Hippocampal formation (tissue), 2 donors: Measurements from ENCODE around the gene MTMR1.

Experiments used
- DNase-seq, 2 donors: peaks; one replicate each; lab custom pipeline; 2025; lab: John Stamatoyannopoulos, UW

MTMR1 gene

GRCh38 chrX:150692831-150693724 is at the start of gene MTMR1:
Gene MTMR1, plus strand, starts transcription at chrX:150693396. Its CDS starts 135 bp downstream, at chrX:150693531.
- DNase-seq, result peak in 1 of 2 donors; percentile 7

GRCh38 chrX:150643958-150644357 is 49.2 kb upstream of the MTMR1 start:
- no peak for DNase-seq

DNA sequence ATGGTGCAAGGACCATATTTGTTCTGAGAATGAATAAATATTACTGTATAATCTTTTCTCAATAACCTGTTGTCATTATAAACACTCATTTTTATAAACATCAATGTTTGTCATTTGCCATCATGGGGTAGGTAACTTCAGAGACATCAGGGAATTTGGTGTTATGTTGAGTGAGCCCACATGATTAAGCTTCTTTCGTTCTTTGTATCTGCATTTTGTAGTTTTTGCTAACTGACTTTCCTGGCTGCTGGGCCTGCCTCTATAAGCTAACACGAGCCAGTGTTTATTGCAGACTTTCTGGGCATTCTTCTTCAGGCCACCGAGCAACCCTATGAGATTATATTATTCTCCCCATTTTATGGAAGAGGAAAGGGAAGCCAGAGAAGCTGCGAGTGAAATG is 48.8 kb upstream of the MTMR1 start:
- DNase-seq, result no peak

- DNase-seq, result no peak
These were observed 45.9 kb upstream of the MTMR1 start for GRCh38 chrX:150647331-150647730.

GRCh38 chrX:150648296-150648940 is 44.8 kb upstream of the MTMR1 start:
- no peak for DNase-seq

DNA sequence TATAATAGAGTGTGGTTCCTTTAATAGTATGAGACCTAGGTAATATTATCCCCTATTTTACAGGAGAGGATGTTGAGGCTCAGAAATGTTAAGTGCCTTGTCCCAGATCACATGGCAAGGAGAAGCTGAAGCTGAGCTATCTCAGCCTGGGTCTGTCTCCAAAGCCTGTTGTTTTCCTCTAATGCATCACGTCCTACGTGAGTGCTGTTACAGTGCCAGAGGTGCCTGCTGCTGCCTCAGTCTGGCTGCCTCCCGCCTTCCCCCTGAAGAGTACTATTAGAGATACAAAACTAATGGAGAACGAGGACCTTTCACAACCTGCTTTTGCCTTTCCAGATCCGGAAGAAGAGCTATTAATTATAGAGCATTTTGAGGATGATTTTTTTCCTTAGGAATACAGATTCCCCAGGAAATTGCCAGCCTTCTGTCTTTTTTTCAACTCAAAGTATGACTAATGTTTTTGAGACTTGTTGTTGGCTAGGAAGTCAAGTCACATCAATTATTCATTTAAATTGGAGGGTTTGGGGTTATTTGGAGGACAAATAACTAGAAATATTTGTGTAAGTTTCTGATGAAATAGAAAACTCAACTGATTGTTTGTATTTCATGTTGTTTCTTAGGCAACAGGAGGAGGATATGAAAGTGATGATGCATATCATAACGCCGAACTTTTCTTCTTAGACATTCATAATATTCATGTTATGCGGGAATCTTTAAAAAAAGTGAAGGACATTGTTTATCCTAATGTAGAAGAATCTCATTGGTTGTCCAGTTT is 43.9 kb upstream of the MTMR1 start:
- DNase-seq, result no peak

GRCh38 chrX:150651906-150652305 is 41.3 kb upstream of the MTMR1 start:
- no peak for DNase-seq

DNA sequence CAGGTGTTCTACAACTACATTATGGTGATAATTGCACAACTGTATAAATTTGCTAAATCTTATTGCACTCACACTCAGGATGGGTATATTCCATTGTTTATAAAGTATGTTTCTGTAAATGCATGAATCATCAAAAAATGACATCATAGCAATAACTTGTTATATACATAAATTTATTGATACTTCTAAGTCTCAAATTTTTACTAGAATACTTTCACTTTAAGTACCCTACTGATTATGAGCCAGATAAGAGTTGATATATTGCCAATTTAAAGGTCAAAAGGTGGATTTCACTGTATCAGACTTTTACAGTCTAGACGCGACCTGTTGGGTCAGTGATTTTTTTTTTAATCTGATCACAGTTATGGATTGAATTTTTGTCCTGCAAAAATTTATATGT is 37.4 kb upstream of the MTMR1 start:
- no peak for DNase-seq

DNA sequence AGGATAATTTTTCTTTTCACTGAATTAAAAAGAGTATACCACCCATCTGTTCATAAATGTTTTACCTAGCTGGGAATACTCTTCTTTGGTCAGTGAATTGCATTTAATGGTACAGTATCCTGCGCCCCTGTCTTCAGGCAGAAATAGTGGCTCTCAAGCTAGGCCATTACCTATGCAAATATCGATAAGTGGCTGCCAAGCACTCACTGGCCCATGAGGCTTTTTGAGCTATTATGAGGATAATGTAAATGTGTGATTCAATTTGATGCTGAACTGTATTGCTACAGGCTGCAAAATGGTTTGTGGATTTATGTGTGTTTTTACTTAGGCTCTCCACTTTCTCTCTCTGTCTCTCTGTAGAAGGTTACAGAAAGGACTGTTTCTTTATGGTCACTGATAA is 30.1 kb upstream of the MTMR1 start:
- no peak for DNase-seq

DNA sequence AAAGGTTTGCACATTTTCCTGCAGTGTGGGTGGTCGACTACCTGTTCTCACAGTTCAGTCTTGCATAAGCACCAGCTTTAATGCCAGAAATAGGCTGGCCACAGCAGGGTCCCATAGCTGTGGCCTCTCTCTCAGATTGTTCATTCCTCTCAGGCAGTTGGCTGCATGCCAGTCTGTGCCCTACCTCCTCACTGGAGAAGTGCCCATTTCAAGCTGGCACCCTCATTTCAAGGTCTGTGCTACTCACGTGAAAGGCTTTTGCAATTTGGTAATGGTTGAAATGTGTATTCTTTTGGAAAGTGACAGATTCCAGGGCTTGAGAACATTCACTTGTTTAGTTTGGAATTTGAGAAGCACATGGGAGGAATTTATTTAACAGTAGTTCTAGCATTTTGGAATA is 28.9 kb upstream of the MTMR1 start:
- no peak for DNase-seq

GRCh38 chrX:150676221-150676620 is 17.0 kb upstream of the MTMR1 start:
- DNase-seq, result no peak

DNA sequence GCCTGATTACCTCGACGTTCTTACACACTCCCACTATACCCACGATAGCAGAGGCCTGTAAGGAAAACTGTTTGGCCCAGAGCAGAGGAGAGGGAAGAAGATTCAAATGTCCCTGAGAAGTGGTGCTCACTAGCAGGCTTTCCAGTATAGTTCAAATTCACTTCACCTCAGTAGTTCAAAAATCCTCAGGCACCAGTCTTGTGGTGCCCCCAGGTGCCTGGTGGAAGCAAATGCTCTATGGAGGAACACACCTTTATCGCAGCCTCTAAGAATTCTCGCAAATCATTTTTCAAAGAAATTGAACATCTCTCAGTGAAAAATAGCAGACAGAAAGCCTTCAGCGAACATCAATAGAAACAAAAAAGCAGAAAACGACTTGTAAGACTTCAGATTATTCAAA is 12.2 kb upstream of the MTMR1 start:
- DNase-seq, result no peak

DNA sequence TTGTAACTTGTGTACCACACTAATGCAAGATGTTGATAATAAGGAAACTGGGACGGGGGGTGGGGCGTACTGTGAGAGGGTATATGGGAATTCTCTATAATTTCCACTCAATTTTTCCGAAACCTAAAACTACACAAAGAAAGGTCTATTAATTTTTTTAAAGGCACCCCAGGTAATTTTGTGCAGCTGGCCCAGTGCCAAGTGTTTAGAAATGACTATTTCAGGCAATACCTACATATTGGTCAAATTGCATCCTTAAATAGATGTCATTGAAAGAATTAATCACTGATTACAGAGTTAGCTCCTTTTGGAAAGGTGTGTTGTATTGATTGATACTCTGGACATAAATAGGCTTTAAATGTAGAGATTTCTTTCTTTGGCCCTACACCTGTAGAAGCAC is 10.1 kb upstream of the MTMR1 start:
- DNase-seq, result no peak

DNA sequence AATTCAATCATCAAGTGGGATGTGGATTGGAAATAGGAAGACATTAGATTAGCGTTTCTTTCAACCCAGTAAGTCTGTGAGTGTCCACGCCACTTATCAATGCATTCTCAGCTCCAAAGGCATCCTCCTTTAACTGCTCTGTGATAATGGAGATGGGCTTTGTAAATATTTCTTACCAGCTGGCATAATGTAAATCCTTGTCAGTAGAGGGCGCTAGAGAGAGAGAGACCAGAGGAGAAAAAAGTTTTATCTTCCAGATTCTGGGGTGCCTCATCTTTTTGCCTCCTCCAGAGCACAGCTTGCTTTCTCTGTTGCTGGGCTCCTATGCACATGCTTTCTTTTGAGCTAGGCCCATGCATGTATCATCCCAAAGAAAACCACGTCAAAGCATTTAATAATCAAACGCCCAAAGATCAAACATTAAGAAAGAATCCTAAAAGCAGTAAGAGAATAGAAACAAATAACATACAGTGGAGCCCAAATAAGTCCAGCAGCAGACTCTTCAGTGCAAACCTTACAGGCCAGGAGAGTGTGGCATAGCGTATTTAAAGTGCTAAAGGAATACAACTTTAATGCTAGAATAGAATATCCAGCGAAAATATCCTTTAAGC is 9.6 kb upstream of the MTMR1 start:
- no peak for DNase-seq

DNA sequence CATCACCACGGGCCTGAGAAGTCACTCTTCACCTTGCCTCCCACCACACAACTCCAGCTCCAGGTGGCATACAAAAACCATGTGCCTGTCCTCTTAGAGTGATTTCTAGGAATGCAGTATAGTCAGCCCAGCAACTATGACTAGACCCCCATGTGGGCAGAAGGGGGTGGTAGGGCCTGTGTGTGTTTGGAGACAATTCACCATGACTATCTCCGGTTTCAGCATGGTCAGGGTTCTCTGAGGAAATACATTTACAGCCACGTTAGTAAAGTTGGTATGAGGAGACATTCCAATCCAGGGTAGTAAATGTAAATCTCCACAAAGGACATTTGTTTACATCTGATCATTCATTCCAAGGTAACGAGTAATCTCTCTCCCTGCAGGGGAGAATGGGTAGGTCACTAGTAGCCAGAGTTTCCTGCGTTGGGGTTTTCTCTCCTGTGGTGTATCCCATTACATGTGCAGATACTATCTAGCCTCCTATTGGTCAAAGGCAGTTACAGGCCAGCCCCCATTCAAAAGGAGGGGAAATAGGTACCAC is 4.2 kb upstream of the MTMR1 start:
- DNase-seq, result no peak

- DNase-seq, result no peak
These were observed 3.1 kb upstream of the MTMR1 start for GRCh38 chrX:150690126-150690525.

- DNase-seq, result no peak
These were observed 900 bp upstream of the MTMR1 start for GRCh38 chrX:150692296-150692695.

DNA sequence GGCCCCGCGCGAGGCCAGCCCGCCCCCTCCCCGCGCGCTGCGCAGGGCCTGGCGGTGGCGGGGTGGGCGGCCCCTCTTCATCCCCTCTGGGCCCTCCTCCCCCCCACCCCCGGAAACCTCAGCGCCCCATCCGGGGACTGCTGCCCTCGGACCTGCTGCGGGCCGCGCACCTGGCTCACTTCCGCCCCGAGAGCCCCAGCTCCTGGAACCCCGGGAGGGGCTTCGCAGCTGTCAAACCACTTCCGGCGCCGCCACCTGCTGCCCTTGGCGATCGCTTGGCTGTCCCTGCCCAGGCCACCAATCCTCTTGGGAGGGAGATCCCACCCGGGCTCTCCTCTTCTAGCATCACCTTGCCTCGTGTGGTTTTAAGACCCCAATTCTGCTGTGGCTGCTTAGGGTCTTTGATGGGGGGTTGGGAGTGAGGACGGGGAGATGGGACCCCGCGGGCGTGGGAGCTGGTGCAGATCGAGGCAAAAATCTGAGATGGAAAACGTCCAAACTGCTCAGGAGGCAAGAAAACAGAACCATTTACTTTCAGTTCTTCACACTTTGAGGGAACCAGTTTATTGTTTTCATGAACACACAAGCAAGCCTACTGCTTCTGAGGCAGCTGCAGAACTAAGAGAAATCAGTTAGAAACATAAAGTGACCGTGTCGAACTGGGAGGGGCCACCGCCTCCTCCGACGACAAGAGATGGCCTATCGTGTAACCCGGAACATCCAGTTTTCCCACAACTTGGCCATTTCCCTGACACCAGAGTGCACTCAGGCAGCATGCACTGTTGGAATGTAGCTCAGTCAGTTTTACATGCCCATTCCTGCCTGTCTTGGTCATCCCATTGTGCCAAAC is 754 bp downstream of the MTMR1 start:
- no peak for DNase-seq

GRCh38 chrX:150694738-150695410 is 1.7 kb downstream of the MTMR1 start:
- DNase-seq, result no peak

GRCh38 chrX:150696331-150696730 is 3.1 kb downstream of the MTMR1 start:
- DNase-seq, result no peak
